ENCODE data around the gene RPGRIP1L.

DNA sequence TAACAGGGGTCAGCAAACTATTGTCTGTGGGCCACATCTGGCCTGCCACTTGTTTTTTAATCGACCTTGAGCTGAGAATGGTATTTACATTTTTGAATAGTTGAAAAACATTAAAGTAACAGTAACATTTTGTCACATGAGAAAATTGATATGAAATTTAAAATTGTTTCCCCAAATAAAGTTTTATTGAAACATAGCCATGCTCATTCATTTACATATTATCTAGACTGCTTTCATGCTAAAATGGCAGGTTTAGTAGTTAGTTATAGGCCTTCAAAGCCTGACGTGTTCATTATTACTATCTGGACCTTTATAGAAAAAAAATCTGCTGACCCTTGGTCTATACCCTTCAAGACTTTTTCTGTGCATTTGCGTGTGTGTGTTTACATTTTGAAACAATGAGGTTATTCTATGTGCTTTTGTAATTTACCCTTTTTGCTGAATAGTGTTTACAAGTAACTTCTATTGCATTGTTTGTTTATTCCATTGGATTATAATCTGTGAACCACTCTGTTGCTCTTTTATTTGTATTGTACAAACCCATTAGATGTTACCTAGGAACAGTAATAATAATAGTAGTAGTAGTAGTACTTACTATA is 37.4 kb upstream of the RPGRIP1L start:
- TF ChIP-seq, protein P1, sequence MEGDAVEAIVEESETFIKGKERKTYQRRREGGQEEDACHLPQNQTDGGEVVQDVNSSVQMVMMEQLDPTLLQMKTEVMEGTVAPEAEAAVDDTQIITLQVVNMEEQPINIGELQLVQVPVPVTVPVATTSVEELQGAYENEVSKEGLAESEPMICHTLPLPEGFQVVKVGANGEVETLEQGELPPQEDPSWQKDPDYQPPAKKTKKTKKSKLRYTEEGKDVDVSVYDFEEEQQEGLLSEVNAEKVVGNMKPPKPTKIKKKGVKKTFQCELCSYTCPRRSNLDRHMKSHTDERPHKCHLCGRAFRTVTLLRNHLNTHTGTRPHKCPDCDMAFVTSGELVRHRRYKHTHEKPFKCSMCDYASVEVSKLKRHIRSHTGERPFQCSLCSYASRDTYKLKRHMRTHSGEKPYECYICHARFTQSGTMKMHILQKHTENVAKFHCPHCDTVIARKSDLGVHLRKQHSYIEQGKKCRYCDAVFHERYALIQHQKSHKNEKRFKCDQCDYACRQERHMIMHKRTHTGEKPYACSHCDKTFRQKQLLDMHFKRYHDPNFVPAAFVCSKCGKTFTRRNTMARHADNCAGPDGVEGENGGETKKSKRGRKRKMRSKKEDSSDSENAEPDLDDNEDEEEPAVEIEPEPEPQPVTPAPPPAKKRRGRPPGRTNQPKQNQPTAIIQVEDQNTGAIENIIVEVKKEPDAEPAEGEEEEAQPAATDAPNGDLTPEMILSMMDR (IDR thresholded peaks at IDR 0.05): no peak
- no peak for TF ChIP-seq POLR2A (IDR thresholded peaks at IDR 0.05)

Data from lower leg skin (tissue), 3 donors.